ENCODE measurements around the gene KLHL25.

DNA sequence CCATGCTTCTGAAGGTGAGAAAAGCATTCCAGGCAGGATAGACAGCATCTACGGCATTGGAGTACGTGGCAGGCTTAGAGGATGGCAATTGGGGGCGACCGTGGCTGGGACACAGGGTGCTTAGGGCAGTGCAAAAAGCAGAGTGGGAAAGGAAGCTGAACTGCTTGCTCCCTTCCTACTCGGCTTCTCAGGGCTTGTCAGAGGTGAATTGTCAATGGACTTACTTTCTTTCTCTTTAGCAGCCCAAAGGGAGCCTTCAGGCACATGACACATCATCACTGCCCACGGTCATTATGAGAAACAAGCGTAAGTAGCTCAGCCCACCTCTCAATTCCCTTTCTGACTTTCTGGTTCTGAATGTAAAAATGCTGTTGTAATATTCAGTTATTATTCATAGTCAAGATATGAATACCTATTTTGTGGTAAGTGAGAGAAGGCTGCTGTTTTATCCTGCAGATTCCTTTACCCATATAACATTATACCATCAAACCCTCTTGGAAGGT is 84.3 kb downstream of the KLHL25 start:
- TF ChIP-seq, protein P1, sequence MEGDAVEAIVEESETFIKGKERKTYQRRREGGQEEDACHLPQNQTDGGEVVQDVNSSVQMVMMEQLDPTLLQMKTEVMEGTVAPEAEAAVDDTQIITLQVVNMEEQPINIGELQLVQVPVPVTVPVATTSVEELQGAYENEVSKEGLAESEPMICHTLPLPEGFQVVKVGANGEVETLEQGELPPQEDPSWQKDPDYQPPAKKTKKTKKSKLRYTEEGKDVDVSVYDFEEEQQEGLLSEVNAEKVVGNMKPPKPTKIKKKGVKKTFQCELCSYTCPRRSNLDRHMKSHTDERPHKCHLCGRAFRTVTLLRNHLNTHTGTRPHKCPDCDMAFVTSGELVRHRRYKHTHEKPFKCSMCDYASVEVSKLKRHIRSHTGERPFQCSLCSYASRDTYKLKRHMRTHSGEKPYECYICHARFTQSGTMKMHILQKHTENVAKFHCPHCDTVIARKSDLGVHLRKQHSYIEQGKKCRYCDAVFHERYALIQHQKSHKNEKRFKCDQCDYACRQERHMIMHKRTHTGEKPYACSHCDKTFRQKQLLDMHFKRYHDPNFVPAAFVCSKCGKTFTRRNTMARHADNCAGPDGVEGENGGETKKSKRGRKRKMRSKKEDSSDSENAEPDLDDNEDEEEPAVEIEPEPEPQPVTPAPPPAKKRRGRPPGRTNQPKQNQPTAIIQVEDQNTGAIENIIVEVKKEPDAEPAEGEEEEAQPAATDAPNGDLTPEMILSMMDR (IDR thresholded peaks at IDR 0.05) = no peak
- no peak for TF ChIP-seq POLR2A (IDR thresholded peaks at IDR 0.05)

Data from esophagus squamous epithelium (tissue), 4 donors.